Lower leg skin (tissue), 3 donors: ENCODE measurements around the gene DESI1.

Experiments
- POLR2A ChIP-seq, 2 donors: fragments of 450-650 bp; IDR thresholded peaks; one replicate each; pipeline ENCODE4 v1.6.1; 2016 to 2017; ENCODE audit warnings: antibody characterized with exemption in 2 of 2, mild to moderate bottlenecking in 1 of 2, moderate library complexity in 1 of 2
- TF ChIP-seq, protein P1 (sequence below), 3 donors: fragments of 450-650 bp; IDR thresholded peaks; one replicate each; pipeline ENCODE4 v1.5.1; 2016; ENCODE audit warnings: antibody characterized with exemption in 3 of 3, mild to moderate bottlenecking in 3 of 3, moderate library complexity in 2 of 3

DNA sequence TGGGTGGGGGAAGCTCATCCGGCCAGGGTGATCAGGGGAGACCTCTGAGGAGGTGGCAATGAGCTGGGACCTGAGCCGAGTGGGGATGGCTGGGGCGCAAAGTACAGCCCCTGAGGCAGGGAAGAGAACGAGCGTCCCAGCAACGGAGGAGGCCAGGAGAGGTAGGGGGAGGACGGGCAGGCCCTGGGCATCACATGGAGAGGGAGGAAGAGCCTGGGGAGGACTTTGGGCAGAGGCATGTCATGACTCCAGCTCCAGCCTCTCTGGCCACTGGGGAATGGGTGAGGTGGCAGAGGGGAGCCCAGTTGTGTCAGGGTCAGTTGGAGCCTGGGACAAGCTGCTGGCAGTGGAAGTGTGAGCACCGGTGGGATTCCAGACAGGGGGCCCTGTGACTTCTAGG, 42.7 kb downstream of the DESI1 start:
- TF ChIP-seq, protein P1, sequence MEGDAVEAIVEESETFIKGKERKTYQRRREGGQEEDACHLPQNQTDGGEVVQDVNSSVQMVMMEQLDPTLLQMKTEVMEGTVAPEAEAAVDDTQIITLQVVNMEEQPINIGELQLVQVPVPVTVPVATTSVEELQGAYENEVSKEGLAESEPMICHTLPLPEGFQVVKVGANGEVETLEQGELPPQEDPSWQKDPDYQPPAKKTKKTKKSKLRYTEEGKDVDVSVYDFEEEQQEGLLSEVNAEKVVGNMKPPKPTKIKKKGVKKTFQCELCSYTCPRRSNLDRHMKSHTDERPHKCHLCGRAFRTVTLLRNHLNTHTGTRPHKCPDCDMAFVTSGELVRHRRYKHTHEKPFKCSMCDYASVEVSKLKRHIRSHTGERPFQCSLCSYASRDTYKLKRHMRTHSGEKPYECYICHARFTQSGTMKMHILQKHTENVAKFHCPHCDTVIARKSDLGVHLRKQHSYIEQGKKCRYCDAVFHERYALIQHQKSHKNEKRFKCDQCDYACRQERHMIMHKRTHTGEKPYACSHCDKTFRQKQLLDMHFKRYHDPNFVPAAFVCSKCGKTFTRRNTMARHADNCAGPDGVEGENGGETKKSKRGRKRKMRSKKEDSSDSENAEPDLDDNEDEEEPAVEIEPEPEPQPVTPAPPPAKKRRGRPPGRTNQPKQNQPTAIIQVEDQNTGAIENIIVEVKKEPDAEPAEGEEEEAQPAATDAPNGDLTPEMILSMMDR (IDR thresholded peaks at IDR 0.05) = no peak
- no peak for TF ChIP-seq POLR2A (IDR thresholded peaks at IDR 0.05)
